Measurements from ENCODE around the gene IKZF3. TPM values are rescaled to one million over a fixed set of nuclear protein-coding genes. Genes with fewer than 3 reads are reported as not detected.
A peak's percentile ranks its signal among the peaks of the same experiment; 100 is the strongest.

The IKZF3 gene
- total and polyA plus RNA-seq, 2 donors from 2014 or later: 0.09 to 10.2 TPM

GRCh38 chr17:39867880-39868553 is 3.9 kb upstream of the IKZF3 start, which contains the start of gene ZPBP2:
Gene ZPBP2 (plus strand): TSS chr17:39868202. CDS start chr17:39868355, 153 bp downstream.
- DNase-seq (peak in 3 of 5 donors; percentile 23 to 68 (median 37)), FAIRE-seq (no peak)
- H3K9ac ChIP-seq (ENCODE audit: low read length in 3 of 3): no peak within 1 kb of the TSS
- H3K4me1 ChIP-seq (ENCODE audit: control insufficient read depth in 2 of 3, insufficient read depth in 2 of 3, low read depth in 1 of 3, low read length in 3 of 3): peaks cover 0 to 2% (median 0%) of the 10 kb centered on the region in 3 donors
- TF ChIP-seq, protein P1, sequence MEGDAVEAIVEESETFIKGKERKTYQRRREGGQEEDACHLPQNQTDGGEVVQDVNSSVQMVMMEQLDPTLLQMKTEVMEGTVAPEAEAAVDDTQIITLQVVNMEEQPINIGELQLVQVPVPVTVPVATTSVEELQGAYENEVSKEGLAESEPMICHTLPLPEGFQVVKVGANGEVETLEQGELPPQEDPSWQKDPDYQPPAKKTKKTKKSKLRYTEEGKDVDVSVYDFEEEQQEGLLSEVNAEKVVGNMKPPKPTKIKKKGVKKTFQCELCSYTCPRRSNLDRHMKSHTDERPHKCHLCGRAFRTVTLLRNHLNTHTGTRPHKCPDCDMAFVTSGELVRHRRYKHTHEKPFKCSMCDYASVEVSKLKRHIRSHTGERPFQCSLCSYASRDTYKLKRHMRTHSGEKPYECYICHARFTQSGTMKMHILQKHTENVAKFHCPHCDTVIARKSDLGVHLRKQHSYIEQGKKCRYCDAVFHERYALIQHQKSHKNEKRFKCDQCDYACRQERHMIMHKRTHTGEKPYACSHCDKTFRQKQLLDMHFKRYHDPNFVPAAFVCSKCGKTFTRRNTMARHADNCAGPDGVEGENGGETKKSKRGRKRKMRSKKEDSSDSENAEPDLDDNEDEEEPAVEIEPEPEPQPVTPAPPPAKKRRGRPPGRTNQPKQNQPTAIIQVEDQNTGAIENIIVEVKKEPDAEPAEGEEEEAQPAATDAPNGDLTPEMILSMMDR (IDR thresholded peaks at IDR 0.05; ENCODE audit: borderline replicate concordance, extremely low read depth, insufficient read depth): no peak
- no peak within 1 kb of the TSS for H3K4me3 ChIP-seq (ENCODE audit: low read length in 3 of 3)
- H3K9me3 ChIP-seq (ENCODE audit: control insufficient read depth in 2 of 3, insufficient read depth in 1 of 3, low read length in 3 of 3): no peaks in the 10 kb centered on the region
- intact Hi-C loops (cut with DNase I): no loop called here
- H3K36me3 ChIP-seq (ENCODE audit: control insufficient read depth in 2 of 3, insufficient read depth in 3 of 3, low read length in 3 of 3): no peaks in the 10 kb centered on the region
- peaks cover 23% of the 10 kb centered on the region for H3K27me3 ChIP-seq (ENCODE audit: control insufficient read depth, insufficient read depth, low read length)
- no peak within 1 kb of the TSS for H3K27ac ChIP-seq (ENCODE audit: low read depth in 2 of 2, low read length in 2 of 2)

DNA sequence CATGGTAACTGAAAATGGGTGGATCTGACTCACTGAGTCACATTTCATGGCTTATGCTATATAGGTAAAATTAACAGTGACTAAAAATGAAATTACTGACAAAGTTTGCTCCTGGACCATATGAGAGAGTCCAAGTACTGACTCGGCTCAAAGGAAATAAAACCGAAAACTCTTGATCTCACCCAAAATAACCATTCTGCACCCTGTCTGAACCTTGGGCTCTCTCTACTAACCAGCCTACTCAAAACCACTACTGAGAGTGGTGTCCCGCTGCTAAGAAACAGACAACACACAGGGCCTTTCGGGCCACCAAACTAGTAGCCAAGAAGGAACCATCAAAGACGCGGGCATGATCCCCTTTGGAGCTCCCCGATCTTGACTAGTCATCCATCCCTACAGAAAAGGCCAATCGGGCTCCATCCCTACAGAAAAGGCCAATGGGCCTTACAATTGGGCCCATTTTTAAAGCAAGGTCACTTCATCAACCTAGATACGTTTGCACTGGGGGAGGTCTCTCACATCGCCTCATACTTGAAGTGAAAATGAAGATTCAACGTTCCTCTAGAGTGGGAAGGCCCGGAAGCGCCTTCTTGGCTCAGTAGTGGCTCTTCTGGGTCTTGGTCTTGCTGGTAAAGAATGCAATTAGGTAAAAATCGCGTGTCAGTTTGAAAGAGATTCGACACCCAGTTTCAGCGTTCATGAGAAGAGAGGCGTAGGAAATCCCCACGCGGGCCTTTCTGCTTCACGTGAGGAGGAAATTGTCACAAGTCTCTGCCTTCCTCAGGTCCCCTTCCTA is 3.2 kb upstream of the IKZF3 start:
- no peak overlapping the region for H3K4me3 ChIP-seq (ENCODE audit: low read length in 3 of 3)
- intact Hi-C loops (cut with DNase I): no loop called here

DNA sequence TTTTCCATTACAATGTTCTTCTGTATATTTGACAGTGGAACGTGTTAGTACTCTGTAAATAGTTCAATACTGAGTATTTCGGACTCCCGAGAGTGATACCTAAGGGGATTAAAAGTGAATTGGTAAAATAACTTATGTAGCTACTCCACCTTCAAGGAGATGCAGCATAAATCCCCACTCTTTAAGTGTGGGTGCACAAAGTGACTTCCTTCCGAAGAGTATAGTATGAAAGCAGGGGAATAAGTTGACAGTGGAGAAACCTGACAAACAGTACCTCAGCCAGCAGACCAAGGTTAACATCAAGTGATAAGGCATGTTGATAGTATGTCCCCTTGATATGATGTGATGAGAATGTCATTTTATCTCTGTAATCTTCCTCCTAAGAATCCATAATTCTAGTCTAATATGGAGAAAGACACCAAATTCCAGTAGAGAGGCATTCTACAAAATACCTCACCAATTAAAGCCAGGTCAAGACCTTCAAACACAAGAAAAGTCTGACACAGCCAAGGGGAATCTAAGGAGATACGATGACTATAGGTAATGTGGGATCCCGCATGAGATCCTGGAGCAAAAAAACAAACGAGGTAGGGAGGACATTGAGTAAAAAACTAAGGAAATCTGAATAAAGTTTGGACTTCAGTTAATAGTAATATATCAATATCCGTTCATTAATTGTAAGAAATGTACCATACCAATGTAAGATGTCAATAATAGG is 2.1 kb upstream of the IKZF3 start:
- DNase-seq (no peak), FAIRE-seq (no peak)
- H3K4me1 ChIP-seq (ENCODE audit: control insufficient read depth in 2 of 3, insufficient read depth in 2 of 3, low read depth in 1 of 3, low read length in 3 of 3): peaks cover 0 to 2% (median 0%) of the 10 kb centered on the region in 3 donors
- H3K9ac ChIP-seq (ENCODE audit: low read length in 3 of 3): no peak overlapping the region
- no peaks in the 10 kb centered on the region for H3K36me3 ChIP-seq (ENCODE audit: control insufficient read depth in 2 of 3, insufficient read depth in 3 of 3, low read length in 3 of 3)
- TF ChIP-seq, protein P1 (IDR thresholded peaks at IDR 0.05; ENCODE audit: borderline replicate concordance, extremely low read depth, insufficient read depth): no peak
- peaks cover 32% of the 10 kb centered on the region for H3K27me3 ChIP-seq (ENCODE audit: control insufficient read depth, insufficient read depth, low read length)
- no peak overlapping the region for H3K27ac ChIP-seq (ENCODE audit: low read depth in 2 of 2, low read length in 2 of 2)
- no peak overlapping the region for H3K4me3 ChIP-seq (ENCODE audit: low read length in 3 of 3)
- no peaks in the 10 kb centered on the region for H3K9me3 ChIP-seq (ENCODE audit: control insufficient read depth in 2 of 3, insufficient read depth in 1 of 3, low read length in 3 of 3)
- intact Hi-C loops (cut with DNase I): no loop called here

More for the DNA sequence above, 3.2 kb upstream of the IKZF3 start:
- TF ChIP-seq, protein P1 (IDR thresholded peaks at IDR 0.05; ENCODE audit: borderline replicate concordance, extremely low read depth, insufficient read depth): no peak
- DNase-seq: no peak
- no peak for FAIRE-seq
- H3K27ac ChIP-seq (ENCODE audit: low read depth in 2 of 2, low read length in 2 of 2): no peak overlapping the region
- H3K9ac ChIP-seq (ENCODE audit: low read length in 3 of 3): no peak overlapping the region
- H3K4me1 ChIP-seq (ENCODE audit: control insufficient read depth in 2 of 3, insufficient read depth in 2 of 3, low read depth in 1 of 3, low read length in 3 of 3): peaks cover 0 to 2% (median 0%) of the 10 kb centered on the region in 3 donors
- H3K36me3 ChIP-seq (ENCODE audit: control insufficient read depth in 2 of 3, insufficient read depth in 3 of 3, low read length in 3 of 3): no peaks in the 10 kb centered on the region
- H3K9me3 ChIP-seq (ENCODE audit: control insufficient read depth in 2 of 3, insufficient read depth in 1 of 3, low read length in 3 of 3): no peaks in the 10 kb centered on the region
- H3K27me3 ChIP-seq (ENCODE audit: control insufficient read depth, insufficient read depth, low read length): peaks cover 26% of the 10 kb centered on the region

All from kidney (tissue), 14 donors.